SJSA1 (cell line): Measurements from ENCODE around the gene WSB1. TPM values are rescaled to one million over a fixed set of nuclear protein-coding genes. Genes with fewer than 3 reads are reported as not detected.

Source experiments
- DNase-seq, 2 experiments: peaks; one replicate each; pipeline ENCODE4 v3.0.0-alpha.2; 2015 to 2020; ENCODE audit warnings: low spot score in 2 of 2, low read depth in 1 of 2
- H3K27ac ChIP-seq: fragments of 250-450 bp; sonication (Bioruptor Pico); 2 replicates; pipeline ENCODE4 v1.5.1; 2020; ENCODE audit warnings: mild to moderate bottlenecking, moderate library complexity
- H3K27me3 ChIP-seq: fragments of 250-450 bp; sonication (Bioruptor Pico); replicated peaks from 2 replicates; pipeline ENCODE4 v1.5.1; 2020; ENCODE audit warnings: mild to moderate bottlenecking, moderate library complexity
- H3K36me3 ChIP-seq: fragments of 250-450 bp; sonication (Bioruptor Pico); 2 replicates; pipeline ENCODE4 v1.5.1; 2020; ENCODE audit warnings: mild to moderate bottlenecking
- H3K4me1 ChIP-seq: fragments of 250-450 bp; sonication (Bioruptor Pico); replicated peaks from 2 replicates; pipeline ENCODE4 v1.6.1; 2021; ENCODE audit warnings: mild to moderate bottlenecking
- H3K4me3 ChIP-seq: fragments of 250-450 bp; sonication (Bioruptor Pico); 2 replicates; pipeline ENCODE4 v1.5.1; 2020; ENCODE audit warnings: mild to moderate bottlenecking
- H3K9me3 ChIP-seq: fragments of 250-450 bp; sonication (Bioruptor Pico); replicated peaks from 2 replicates; pipeline ENCODE4 v1.5.1; 2020; ENCODE audit warnings: mild to moderate bottlenecking
- total RNA-seq: library from RNA; depleted of rRNA; stranded (reverse); fragments of >200 nt; shearing (Covaris generic); gene quantifications from 2 replicates; pipeline ENCODE4 v1.2.3, GENCODE V29; 2014; rRNA removed

The WSB1 gene
- total RNA-seq, 1 experiment from 2014 or later = 55.3 TPM

- no peaks in the 10 kb centered on the region for H3K9me3 ChIP-seq
- no peak for DNase-seq
- no peak overlapping the region for H3K4me3 ChIP-seq
- H3K27ac ChIP-seq = no peak overlapping the region
- peaks cover 17% of the 10 kb centered on the region for H3K4me1 ChIP-seq
- H3K36me3 ChIP-seq = no peaks in the 10 kb centered on the region
- no peaks in the 10 kb centered on the region for H3K27me3 ChIP-seq
Measured at GRCh38 chr17:27355419-27355818, 61.5 kb downstream of the WSB1 start.

GRCh38 chr17:27356091-27356705 lies 62.3 kb downstream of the WSB1 start:
- no peaks in the 10 kb centered on the region for H3K27me3 ChIP-seq
- no peaks in the 10 kb centered on the region for H3K9me3 ChIP-seq
- H3K36me3 ChIP-seq = no peaks in the 10 kb centered on the region
- H3K4me3 ChIP-seq = no peak overlapping the region
- DNase-seq = no peak
- H3K27ac ChIP-seq = no peak overlapping the region
- H3K4me1 ChIP-seq = peaks cover 17% of the 10 kb centered on the region

DNA sequence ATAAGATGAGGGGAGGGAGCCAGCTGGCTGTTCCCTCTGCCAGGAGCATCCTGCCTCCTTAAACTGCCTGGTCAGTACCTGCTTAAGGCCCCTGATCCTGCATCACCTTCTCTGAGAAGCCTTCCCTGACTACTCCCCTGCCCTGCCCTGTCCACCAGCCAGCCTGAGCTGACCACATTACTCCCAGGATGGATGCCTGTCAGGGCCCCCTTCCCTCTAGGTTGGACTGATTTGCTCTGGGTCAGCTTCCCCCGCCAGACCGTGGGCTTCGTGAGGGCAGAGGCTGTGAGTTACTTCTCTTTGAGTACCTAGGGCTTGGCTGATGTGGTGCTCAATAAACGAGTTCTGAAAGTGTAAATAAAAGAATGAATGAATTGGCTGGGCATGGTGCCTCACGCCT lies 63.3 kb downstream of the WSB1 start:
- Histone ChIP-seq H3K27ac (no peak overlapping the region), H3K9me3 (no peaks in the 10 kb centered on the region), H3K27me3 (no peaks in the 10 kb centered on the region), H3K36me3 (no peaks in the 10 kb centered on the region), H3K4me3 (no peak overlapping the region), H3K4me1 (peaks cover 17% of the 10 kb centered on the region)
- no peak for DNase-seq

DNA sequence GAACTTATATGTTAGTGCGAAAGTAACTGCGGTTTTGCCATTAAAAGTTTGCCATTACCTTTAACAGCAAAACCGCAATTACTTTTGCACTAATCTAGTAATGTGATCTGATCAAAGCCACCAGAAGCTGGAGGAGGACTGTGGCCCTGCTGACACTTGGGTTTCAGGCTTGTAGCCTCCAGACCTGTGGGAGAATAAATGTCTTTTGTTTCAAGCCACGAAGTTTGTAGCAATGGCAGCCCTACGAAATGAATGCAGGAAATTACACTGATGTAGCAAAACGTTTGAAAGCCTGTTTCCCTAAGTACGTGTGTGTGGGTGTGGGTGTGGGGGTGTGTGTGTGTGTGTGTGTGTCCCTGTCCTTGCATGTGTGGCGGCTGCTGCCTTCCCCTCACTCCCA lies 66.6 kb downstream of the WSB1 start:
- no peak overlapping the region for H3K4me3 ChIP-seq
- no peaks in the 10 kb centered on the region for H3K27me3 ChIP-seq
- H3K4me1 ChIP-seq = peaks cover 13% of the 10 kb centered on the region
- no peak for DNase-seq
- no peaks in the 10 kb centered on the region for H3K36me3 ChIP-seq
- no peaks in the 10 kb centered on the region for H3K9me3 ChIP-seq
- H3K27ac ChIP-seq = no peak overlapping the region

GRCh38 chr17:27361695-27362094 lies 67.8 kb downstream of the WSB1 start:
- Histone ChIP-seq H3K36me3 (no peaks in the 10 kb centered on the region), H3K4me3 (no peak overlapping the region), H3K27me3 (no peaks in the 10 kb centered on the region), H3K4me1 (peaks cover 13% of the 10 kb centered on the region), H3K27ac (no peak overlapping the region), H3K9me3 (no peaks in the 10 kb centered on the region)
- DNase-seq = no peak

GRCh38 chr17:27362503-27362902 lies 68.6 kb downstream of the WSB1 start:
- H3K9me3 ChIP-seq = no peaks in the 10 kb centered on the region
- H3K36me3 ChIP-seq = no peaks in the 10 kb centered on the region
- H3K4me3 ChIP-seq = no peak overlapping the region
- H3K27ac ChIP-seq = no peak overlapping the region
- no peak for DNase-seq
- H3K27me3 ChIP-seq = no peaks in the 10 kb centered on the region
- peaks cover 13% of the 10 kb centered on the region for H3K4me1 ChIP-seq

DNA sequence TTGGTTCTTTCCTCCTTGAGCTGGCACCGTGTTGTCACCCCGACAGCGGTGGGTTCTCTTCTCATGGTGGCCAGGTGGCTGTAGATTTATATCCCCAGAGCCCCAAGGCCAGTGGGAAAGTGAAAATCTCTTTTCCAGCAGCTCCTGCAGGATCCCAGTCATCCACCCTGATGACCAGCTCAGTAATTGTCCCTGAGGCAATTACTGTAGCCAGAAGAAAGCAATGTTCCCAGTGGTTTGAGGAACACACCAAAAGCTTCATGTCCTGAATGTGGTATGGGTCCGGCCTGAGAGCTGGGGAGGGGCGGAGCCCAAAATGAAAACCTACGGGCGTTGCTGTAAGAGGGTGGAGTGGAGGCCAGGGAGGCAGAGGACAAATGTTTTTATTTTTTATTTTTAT lies 69.0 kb downstream of the WSB1 start:
- peaks cover 13% of the 10 kb centered on the region for H3K4me1 ChIP-seq
- no peak overlapping the region for H3K27ac ChIP-seq
- no peak overlapping the region for H3K4me3 ChIP-seq
- no peaks in the 10 kb centered on the region for H3K36me3 ChIP-seq
- no peaks in the 10 kb centered on the region for H3K9me3 ChIP-seq
- DNase-seq = no peak
- H3K27me3 ChIP-seq = no peaks in the 10 kb centered on the region

DNA sequence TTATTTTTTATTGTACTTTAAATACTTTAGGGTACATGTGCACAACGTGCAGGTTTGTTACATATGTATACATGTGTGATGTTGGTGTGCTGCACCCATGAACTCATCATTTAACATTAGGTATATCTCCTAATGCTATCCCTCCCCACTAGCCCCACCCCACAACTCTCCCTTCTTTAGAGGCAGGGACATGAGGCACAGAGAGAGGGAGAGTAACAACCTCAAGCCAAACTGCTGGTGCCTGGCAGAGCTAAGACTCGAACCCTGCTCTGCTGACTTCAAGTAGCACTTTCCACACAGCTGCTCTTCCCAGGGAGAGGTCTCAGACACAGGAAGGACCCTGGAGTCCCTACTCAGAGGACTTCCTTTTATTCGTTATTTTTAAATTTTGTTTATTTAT lies 69.4 kb downstream of the WSB1 start:
- no peak overlapping the region for H3K4me3 ChIP-seq
- DNase-seq = peak in 1 of 2 experiments; percentile 11
- peak overlapping the region; percentile 31; the same call in 1 of the 2 replicates for H3K27ac ChIP-seq
- H3K4me1 ChIP-seq = peaks cover 13% of the 10 kb centered on the region
- H3K9me3 ChIP-seq = no peaks in the 10 kb centered on the region
- no peaks in the 10 kb centered on the region for H3K27me3 ChIP-seq
- no peaks in the 10 kb centered on the region for H3K36me3 ChIP-seq

Other genes starting within 250 kb of the WSB1 start
- 5.9 and 7.7 TPM in 2 replicates for gene KSR1, start 162.3 kb downstream of the WSB1 start, total RNA-seq